NCI-H1930 (cell line): Measurements from ENCODE around the gene OR52B6.
"Not testable (repeated sequence)": the region's sequence is repeated elsewhere in the genome, so short reads cannot be mapped to it uniquely, and the experiment has no call there.

ENCODE experiments used
- DNase-seq, 2 experiments: peaks; one replicate each; lab custom pipeline; 2025; lab: John Stamatoyannopoulos, UW

OR52B6 gene

GRCh38 chr11:5580577-5580976, at the start of gene OR52B6:
Gene OR52B6 (plus strand): TSS chr11:5580877. CDS start chr11:5580877, 0 bp downstream.
- DNase-seq = no peak

- DNase-seq = no peak
These were observed 49.4 kb upstream of the OR52B6 start for GRCh38 chr11:5531053-5531831.

- DNase-seq = no peak
These were observed 46.6 kb upstream of the OR52B6 start for GRCh38 chr11:5534046-5534445.

GRCh38 chr11:5536482-5536881, 44.2 kb upstream of the OR52B6 start:
- no peak for DNase-seq

- no peak for DNase-seq
These were observed 39.2 kb upstream of the OR52B6 start for GRCh38 chr11:5541427-5541826.

GRCh38 chr11:5546457-5546856, 34.2 kb upstream of the OR52B6 start:
- DNase-seq = no peak

GRCh38 chr11:5547982-5548381, 32.7 kb upstream of the OR52B6 start:
- no peak for DNase-seq

GRCh38 chr11:5548440-5548839, 32.2 kb upstream of the OR52B6 start, which contains the start of gene OR52H1:
Gene OR52H1 (minus strand): TSS chr11:5548540. CDS start chr11:5545505, 3,035 bp downstream.
- DNase-seq = no peak

- no peak for DNase-seq
These were observed 30.1 kb upstream of the OR52B6 start for GRCh38 chr11:5550440-5551095.

GRCh38 chr11:5553343-5553742, 27.3 kb upstream of the OR52B6 start:
- DNase-seq = no peak

GRCh38 chr11:5556596-5557188, 24.0 kb upstream of the OR52B6 start:
- DNase-seq = no peak

- DNase-seq = no peak
These were observed 22.9 kb upstream of the OR52B6 start for GRCh38 chr11:5557751-5558150.

GRCh38 chr11:5564259-5565019, 16.2 kb upstream of the OR52B6 start:
- DNase-seq = no peak

GRCh38 chr11:5574654-5575053, 6.0 kb upstream of the OR52B6 start:
- DNase-seq = no peak

GRCh38 chr11:5575152-5575551, 5.5 kb upstream of the OR52B6 start:
- no peak for DNase-seq

GRCh38 chr11:5577101-5577500, 3.6 kb upstream of the OR52B6 start:
- no peak for DNase-seq

GRCh38 chr11:5581014-5581413, 337 bp downstream of the OR52B6 start:
- DNase-seq = no peak

- not testable (repeated sequence) for DNase-seq
These were observed 3.8 kb downstream of the OR52B6 start for GRCh38 chr11:5584458-5584857.

- not testable (repeated sequence) for DNase-seq
These were observed 9.2 kb downstream of the OR52B6 start for GRCh38 chr11:5589906-5590305.

- DNase-seq = no peak
These were observed 10.9 kb downstream of the OR52B6 start for GRCh38 chr11:5591613-5592012.

- no peak for DNase-seq
These were observed 11.9 kb downstream of the OR52B6 start for GRCh38 chr11:5592615-5593014.

- DNase-seq = no peak
These were observed 12.5 kb downstream of the OR52B6 start for GRCh38 chr11:5593146-5593545.
